CD4-positive, alpha-beta T cell treated with Interleukin-2 at 100 ng/mL for 4 hours (primary cell): ENCODE measurements around the gene AP3S1.
"Not testable (repeated sequence)": the region's sequence is repeated elsewhere in the genome, so short reads cannot be mapped to it uniquely, and the experiment has no call there.

Experiments used
- DNase-seq: peaks from one replicate; pipeline ENCODE4 v3.0.0-alpha.2; 2020; ENCODE audit warnings: low spot score

AP3S1 gene

GRCh38 chr5:115872447-115872846 is 30.7 kb downstream of the AP3S1 start:
- no peak for DNase-seq

DNA sequence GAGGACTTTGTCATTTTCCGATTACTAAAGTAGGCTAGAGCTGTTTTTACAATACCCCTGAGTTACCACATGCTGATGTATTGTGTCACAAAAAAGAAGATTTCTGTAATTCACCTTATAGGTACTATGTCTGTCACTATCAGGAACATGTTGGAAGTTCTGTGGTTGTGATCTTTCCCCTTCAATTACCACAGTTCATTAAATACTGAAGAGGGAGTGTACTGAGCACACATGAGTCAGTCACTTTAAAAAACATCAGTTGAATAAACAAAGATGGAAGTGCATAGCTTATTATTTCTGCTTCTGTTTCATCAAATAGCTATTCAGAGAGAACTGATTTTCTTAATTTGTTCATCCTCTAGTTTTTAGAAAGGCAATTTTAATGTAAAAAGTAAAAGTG is 31.7 kb downstream of the AP3S1 start:
- DNase-seq: no peak

DNA sequence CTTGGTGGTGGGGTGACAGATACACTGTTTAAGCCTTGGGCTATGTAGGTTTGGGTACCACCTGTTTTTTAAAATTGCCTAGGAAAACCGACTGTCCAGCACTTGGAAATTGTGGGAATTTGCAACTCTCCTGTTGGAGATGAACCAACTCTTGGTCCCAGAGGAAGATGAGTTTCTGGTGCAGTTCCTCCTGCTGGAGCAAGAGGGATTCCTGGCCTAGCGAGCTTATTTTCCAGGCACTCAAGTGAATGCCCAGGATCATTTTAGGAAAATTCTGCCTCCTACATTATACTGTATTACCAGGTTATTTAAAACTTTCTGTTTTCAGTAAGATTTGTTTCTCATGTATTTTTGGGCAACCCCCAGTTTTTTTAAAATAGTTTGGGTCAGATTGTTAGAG is 33.7 kb downstream of the AP3S1 start:
- no peak for DNase-seq

DNA sequence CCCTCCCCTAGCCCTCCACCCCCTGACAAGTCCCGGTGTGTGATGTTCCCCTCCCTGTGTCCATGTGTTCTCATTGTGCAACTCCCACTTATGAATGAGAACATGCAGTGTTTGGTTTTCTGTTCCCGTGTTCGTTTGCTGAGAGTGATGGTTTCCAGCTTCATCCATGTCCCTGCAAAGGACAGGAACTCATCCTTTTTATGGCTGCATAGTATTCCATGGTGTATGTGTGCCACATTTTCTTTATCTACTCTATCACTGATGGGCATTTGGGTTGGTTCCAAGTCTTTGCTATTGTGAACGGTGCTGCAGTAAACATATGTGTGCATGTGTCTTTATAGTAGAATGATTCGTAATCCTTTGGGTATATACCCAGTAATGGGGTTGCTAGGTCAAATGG is 35.6 kb downstream of the AP3S1 start:
- not testable (repeated sequence) for DNase-seq

GRCh38 chr5:115882434-115882833 is 40.7 kb downstream of the AP3S1 start:
- not testable (repeated sequence) for DNase-seq

DNA sequence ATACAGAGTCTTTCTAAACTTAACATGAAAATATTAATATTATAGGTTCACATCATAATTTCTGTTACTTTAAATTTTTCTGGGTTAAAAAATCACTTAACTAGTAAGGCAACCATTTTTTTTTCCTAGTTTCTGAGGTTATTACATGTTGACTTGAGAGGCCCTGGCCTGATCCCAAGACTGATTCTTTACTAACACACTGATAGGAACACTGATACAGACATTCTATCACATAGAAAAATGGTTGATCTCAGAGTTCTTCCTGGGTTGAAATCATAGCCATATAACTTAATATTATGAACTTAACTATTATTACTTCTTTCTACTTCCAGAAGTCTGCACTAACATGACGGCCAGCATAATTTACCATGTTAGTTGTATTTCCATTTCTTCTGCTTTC is 43.0 kb downstream of the AP3S1 start:
- no peak for DNase-seq

- not testable (repeated sequence) for DNase-seq
Observed at GRCh38 chr5:115885208-115885607, 43.5 kb downstream of the AP3S1 start.

DNA sequence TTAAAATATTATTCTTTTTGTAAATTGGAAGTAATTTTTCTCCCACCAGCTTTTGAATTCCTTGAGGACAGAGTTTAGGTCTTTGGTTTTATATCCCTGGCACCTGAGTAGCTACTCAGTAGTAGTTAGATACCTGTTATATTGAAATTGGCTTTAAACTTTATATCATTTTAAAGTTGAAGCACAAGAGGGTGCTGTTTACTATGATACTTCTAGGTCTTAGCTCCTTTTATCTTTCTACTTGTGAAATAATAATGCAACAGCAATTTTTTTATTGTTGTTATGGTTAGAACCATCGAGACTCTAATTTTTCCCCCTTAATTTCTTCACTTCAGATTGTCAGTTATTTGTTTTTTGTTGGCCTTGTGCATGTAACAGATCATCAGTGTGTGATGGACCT is 46.3 kb downstream of the AP3S1 start:
- DNase-seq: no peak

DNA sequence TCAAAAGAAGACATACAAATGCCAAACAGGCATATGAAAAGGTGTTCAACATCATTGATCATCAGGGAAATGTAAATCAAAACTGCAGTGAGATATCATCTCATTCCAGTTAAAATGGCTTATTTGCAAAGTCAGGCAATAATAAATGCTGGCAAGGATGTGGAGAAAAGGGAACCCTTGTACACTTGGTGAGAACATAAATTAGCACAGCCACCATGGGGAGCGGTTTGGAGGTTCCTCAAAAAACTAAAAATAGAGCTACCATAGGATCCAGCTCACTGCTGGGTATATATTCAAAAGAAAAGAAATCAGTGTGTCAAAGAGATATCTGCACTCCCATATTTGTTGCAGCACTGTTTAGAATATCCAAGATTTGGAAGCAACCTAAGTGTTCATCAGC is 50.3 kb downstream of the AP3S1 start:
- DNase-seq: no peak

GRCh38 chr5:115894342-115894741 is 52.6 kb downstream of the AP3S1 start:
- no peak for DNase-seq

- DNase-seq: no peak
Observed at GRCh38 chr5:115895821-115896220, 54.1 kb downstream of the AP3S1 start.

GRCh38 chr5:115898656-115899055 is 56.9 kb downstream of the AP3S1 start:
- DNase-seq: no peak

DNA sequence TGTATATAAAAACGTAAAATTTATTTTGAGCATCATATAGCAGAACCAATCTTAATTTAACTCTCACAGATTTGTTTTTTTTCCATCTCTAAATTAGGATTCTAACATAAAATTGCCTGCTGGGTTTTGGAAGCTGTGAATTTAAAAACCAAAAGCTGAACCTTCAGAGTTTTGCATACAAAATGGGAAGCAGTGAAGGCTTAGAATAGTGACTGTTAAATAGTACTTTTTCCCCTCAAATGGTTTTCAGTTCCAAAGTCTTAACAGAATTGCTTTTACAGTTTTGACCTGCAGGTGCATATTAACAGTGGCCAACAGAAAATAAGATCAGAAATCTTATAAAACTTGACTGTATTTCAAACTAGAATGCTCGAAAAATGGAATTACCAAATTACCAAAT is 65.4 kb downstream of the AP3S1 start:
- no peak for DNase-seq

GRCh38 chr5:115913623-115914400 is 72.1 kb downstream of the AP3S1 start:
- not testable (repeated sequence) for DNase-seq

- DNase-seq: no peak
Observed at GRCh38 chr5:115920171-115920725, 78.5 kb downstream of the AP3S1 start.

DNA sequence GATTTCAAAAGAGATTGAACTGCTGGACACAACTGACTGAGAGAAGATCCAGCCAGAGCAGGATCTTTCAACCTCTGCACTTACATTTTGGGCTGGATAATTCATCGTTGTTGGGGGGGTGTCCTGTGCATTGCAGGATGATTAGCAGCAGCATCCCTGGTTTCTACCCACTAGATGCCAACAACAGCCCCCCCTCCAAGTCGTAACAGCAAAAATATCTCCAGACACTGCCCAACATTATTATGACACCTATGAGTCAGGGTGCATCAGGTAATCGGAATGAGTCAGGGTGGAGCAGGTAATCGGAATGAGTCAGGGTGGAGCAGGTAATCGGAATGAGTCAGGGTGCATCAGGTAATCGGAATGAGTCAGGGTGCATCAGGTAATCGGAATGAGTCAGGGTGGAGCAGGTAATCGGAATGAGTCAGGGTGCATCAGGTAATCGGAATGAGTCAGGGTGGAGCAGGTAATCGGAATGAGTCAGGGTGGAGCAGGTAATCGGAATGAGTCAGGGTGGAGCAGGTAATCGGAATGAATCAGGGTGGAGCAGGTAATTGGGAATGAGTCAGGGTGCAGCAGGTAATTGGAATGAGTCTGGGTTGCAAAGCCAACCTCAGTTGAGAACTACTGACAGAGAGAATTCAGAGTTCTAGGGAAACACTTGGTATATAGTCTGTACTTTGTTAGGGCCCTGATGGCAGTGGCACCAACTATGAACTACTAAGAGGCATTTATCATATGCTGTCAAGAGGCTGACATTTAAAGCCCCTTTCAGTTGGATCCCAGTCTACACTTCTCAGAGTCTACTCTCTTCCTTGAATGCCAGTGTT is 87.1 kb downstream of the AP3S1 start:
- not testable (repeated sequence) for DNase-seq

GRCh38 chr5:115930171-115930570 is 88.4 kb downstream of the AP3S1 start:
- DNase-seq: not testable (repeated sequence)

DNA sequence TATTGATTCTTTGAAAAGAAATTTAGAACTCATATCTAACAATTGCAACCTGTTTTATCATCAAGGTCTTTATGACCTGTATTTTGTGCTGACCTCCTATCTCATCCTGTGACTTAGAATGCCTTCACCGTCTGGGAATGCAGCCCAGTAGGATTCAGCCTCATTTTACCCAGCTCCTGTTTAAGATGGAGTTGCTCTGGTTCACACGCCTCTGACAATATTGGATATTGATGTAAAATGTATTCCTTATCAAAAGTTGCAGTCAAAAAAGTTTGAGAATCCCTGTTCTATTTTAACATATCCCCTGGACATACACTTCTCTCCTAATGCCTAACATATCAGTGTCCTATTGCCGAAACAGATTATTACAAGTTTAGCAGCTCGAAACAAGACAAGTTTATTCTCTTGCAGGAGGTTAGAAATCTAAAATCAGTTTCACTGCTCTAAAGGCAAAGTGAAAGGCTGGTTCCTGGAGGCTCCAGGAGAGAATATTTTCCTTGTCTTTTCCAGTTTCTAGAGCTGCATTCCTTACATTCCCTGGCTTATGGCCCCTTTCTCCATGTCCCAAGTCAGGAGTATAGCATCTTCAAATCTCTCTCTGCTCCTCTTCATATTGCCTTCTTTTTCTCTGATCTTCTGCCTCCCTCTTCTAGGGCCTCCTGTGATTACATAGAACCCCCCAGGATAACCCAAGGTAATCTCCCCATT is 89.0 kb downstream of the AP3S1 start:
- no peak for DNase-seq

DNA sequence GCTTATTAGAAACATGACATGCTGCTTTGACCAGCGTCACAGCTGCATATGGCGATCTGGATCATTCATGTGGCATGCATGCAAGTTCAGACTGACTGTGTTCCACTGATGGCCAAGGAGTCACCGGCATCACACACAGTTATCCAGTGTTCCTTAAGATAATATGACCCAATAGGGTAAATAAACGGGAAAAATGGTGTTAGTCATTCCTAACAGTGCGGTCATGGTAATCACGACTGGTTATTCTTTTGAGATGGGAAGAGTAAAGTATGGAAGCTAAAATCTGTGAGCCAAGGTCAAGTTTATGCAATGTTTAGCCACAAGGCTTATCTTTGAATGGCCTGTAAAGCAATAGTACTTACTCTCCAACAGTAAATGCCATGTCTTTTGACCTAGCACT is 91.3 kb downstream of the AP3S1 start:
- DNase-seq: no peak

GRCh38 chr5:115934388-115934974 is 92.7 kb downstream of the AP3S1 start:
- no peak for DNase-seq

- DNase-seq: no peak
Observed at GRCh38 chr5:115936031-115936430, 94.3 kb downstream of the AP3S1 start.

DNA sequence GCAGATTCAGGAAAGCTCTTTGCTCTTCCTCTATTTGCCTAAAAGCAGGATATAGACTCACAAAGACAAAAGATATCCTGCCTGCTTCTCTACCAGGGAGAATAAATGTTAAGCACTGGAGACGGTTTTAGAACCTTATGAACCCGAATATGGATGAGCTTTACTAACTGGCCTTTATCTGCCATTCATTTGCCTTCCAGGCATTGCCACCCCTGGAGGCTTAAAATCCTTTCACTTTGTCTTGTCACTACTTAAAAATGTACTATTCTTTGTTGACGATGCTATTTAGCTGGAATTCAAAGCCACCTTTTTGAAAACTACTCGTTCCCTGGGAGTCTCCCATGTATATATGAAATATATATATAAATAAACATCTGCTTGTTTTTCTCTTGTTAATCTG is 97.3 kb downstream of the AP3S1 start:
- DNase-seq: no peak
